Activated CD4-positive, alpha-beta T cell treated with anti-CD3 and anti-CD28 coated beads, Interleukin-2, amount 50 U/mL, for 1 hour (primary cell): ENCODE data around the gene PIP5KL1.

ENCODE experiments used
- DNase-seq: peaks from one replicate; pipeline ENCODE4 v3.0.0-alpha.2; 2020

The PIP5KL1 gene

GRCh38 chr9:127947841-127948710, 17.5 kb upstream of the PIP5KL1 start:
- DNase-seq: no peak

DNA sequence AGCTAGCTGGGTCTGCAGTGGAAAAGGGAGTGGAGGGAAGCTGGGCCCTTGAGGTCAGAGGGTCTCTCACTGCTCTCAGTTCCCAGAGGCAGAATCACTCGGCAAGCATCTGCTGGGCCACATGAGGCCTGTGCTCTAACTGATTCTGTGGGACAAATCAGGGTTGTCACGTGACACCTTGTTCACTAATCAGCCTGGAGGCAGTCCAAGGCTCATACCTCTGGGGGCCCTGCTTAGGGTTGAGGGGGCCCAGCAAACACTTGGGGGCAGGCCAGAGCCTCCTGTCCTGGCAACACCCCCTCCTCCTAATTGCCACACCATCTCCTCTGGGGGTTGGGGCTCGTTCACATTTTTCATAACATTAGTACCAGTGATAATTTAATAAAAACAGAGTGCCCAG, 16.2 kb upstream of the PIP5KL1 start:
- no peak for DNase-seq

GRCh38 chr9:127945942-127946341, 15.4 kb upstream of the PIP5KL1 start:
- DNase-seq: no peak

DNA sequence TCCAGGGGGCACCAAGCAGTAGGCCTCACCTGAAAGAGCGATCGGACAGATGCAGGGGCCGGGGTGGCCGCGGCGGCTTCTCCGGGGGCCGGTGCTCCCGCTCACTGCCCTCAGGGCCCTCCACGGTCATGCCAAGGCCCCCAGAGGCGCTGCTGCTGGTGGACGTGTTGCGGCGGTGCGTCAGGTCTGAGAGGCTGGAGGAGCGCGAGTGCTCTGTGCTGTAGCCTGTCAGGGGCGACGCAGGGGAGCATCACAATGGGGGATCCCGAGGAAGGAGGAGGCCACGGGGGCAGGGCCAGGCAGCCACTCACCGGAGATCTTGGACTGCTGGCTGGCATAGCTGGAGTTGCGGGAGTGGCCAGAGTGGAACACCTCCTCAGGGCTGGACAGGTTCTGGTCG, 14.8 kb upstream of the PIP5KL1 start:
- DNase-seq: no peak

DNA sequence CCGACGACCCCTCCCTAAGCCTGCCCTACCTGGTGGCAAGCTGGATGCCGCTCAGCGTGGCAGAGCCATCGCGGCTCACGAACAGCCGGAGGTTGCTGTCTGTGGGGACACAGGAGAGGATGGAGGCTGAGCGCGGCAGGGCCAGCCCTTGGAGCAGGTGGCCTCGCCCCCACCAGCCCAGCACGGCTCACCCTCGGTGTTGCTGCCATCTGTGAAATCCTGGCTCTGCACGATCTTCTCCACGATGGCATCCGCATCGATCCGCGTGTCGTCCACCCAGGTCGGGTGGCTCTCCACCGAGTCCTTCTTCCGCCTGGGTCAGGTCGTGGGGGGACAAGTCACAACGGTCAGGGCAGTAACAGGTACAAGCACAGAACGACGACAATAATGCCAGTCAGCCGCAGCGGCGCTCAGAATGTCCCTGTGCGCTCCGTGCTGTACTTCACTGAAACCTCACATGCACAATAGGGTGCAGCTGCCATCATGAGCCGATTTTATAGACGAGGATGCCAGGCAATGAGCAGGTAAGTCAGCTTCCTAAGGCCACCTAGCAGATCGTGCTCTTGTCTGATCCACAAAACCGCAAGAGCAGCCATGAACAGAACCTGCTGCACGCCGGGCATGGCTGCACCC, 14.1 kb upstream of the PIP5KL1 start:
- DNase-seq: no peak

GRCh38 chr9:127943731-127944144, 13.2 kb upstream of the PIP5KL1 start:
- DNase-seq: peak; percentile 74

GRCh38 chr9:127943011-127943662, 12.6 kb upstream of the PIP5KL1 start:
- DNase-seq: no peak

DNA sequence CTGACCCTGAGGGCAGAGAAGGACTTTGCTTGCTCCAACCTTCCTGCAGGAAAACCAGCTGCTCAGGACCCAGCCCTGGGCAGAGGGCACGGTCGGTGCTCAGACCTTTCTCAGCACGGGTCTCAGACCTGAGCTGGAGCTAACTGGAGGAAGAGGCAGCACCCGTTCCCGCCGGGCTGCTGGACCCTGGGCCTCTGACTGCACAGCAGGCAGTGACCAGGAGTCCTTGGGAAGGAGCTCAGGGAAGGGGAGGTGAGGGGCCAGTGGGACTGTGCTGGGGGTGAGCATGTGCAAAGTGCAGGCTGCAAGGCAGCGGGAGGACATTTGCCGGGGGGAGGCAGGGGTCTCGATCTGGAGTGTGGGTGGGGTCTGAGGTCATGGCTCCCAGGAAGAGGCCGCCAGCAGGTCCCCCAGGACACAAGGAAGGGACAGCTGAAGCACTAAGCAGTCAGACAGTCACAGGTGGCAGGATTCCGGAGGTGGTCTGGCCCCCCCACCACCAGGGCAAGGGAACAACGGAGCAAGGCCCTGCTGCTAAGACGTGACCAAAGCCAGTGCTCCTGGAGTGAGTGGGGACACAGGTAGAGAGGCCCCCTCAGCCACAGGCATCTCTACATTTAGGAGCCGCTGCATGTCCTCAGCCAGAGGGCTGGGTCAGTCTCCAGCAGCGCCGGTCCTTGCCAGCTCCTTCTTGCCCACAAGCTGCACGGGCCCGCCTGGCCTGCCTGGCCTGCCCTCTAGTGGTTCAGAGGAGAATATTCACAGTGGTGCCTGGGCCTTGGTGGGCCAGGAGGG, 11.8 kb upstream of the PIP5KL1 start:
- peak; percentile 43 for DNase-seq

- no peak for DNase-seq
Measured at GRCh38 chr9:127941961-127942215, 11.3 kb upstream of the PIP5KL1 start.

- no peak for DNase-seq
Measured at GRCh38 chr9:127941062-127941960, 10.7 kb upstream of the PIP5KL1 start.

DNA sequence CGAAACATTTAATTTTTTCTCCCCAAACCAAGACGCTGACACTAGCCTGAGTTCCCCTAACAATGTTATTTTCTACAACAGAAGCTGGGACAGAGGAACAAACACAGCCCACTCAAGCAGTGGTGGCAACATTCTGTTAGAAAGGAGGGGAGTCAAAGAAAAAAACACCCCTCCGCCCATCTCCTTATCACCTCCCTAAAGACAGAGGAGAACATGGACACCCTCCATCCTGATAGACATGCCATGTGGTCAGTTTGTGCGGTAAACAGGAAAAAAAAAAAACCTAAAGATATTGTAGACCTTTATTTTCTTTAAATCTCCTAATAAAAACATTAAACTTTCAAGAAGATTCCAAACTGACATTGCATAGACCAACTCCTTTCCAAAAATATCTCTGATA, 10.0 kb upstream of the PIP5KL1 start:
- no peak for DNase-seq

DNA sequence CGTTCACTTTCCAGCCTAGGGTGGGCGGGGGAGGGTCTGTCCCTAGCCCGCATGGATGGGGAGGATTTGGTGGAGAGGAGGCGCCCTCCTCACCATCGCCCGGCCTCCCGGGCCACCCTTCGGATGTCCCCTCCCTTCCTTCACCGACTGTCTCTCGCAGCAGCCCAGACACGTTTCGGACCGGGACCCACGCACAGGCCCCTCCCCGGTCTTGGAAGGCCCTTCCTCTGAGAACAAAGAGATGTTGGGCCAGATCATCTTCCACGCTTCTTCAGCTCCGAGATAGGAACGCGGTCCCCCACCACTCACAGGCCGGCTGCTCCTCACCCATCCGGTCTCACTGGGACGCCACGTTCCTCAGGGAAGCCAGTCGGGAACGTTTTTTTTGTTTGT, 7.7 kb upstream of the PIP5KL1 start:
- no peak for DNase-seq

- peak; percentile 83 for DNase-seq
Measured at GRCh38 chr9:127937388-127938297, 7.1 kb upstream of the PIP5KL1 start, which contains the start of gene DPM2. Gene DPM2 (minus strand): TSS chr9:127937854. CDS start chr9:127937820, 34 bp downstream.

DNA sequence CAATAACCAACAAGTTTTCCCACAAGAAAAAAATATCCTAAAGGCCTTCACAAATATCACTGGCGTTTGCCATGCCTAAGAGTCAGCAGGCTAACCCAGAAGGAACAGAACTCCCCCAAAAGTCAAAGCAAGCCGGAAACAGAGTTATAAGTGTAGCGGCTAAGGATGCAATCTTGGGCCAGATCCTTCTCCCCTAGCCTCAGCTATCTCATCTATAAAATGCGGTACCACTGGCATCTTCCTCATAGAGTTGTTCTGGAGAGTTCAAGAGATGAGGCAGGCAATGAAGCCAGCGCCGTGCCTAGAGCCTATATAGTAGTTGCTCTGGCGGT, 6.4 kb upstream of the PIP5KL1 start:
- DNase-seq: no peak

DNA sequence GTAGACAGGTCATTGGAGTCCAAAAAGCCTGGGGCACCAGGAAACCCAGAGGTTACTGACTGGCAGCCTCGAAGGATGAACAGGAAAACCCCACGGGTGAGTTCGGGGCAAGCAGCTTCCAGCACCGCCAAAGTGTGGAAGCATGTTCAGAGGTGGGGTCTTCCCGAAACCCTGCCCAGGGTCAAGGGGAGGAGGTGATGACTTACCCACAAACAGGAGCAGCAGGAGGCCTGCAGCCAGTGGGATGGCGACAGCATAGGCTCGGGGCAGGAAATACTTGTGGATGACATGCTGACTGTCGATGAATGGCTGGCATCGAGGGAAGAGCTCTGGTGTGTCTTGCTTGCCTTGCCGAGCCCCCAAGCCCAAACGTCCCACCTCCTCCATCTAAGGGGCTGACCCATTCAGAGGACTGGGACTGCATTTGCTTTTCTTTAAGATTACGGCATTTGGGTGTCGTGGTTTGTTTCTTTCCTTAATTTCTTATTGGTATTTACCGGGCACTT, 5.8 kb upstream of the PIP5KL1 start:
- no peak for DNase-seq

DNA sequence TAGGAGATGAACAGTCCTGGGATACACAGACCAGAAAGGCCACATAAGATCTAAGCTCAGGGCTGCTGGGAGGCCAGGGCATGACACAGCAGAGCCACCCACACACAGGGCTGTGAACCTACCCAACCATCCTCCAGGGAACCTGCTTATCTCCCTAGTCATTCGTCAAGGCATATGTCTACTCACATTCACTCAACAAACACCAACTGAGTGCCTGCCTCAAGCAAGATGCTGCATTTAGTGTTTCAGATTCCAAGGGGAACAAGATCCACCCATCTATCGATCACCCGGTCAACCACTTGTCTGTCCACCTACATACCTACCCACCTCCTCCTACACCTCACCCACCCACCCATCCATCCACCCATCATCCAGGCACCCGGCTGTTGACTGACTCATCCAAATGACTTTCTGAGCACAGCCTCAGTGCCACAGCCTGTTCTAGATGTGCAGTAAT, 5.2 kb upstream of the PIP5KL1 start:
- DNase-seq: no peak

- no peak for DNase-seq
Measured at GRCh38 chr9:127934986-127935385, 4.4 kb upstream of the PIP5KL1 start.

GRCh38 chr9:127934248-127934647, 3.7 kb upstream of the PIP5KL1 start:
- DNase-seq: no peak

DNA sequence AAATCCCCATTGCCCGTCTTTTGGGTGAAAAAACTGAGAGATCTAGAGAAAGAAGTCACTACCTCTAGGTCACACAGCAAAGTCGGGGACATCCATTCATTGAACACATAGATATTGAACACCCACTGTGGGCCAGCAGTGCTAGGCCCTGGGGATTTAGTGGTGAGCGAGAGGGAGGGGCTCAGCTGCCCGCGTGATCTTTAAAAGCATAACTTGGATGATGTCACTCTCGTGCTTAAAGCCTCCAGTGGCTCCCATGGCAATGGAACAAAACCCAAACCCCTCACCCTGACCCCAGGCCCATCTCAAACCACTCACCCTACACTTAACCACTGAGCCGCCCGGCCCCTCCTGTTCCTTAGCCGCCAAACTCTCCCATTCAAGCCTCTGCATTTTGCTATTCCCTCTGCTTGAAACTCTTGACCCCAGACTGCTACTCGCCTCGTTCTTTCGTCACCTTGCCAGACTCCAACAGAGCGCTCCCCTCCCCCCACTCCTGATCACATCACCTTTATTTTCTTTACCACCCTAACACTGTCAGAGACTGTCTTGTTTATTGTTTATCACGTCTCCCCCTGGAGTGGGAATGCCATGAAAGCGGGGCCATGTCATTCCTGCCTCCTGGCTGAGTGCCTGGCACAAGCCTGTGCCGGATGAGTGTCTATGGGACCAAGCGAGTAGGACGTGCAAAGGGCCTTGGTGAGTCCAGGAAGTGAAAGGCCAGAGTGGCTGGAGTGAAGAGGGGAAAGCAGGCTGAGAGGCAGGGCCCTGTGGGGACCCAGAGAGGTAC, 710 bp upstream of the PIP5KL1 start:
- DNase-seq: no peak

DNA sequence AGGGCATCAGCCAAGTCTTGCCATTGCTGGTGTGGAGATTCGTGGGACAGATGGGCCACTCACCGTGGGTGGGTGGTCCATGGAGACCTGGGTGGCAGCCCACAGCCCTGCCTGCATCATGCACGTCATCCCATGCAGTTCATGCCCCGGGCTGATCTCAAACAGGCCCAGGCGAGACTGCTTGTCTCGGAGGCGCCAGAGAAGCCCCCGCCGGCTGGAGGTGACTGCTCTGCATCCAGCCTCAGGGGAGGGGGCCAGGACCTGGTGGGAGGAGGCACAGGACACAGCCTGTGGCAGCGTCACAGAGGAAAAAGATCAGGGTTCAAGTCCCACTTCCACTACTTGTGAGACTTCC, 975 bp downstream of the PIP5KL1 start:
- no peak for DNase-seq
